HEK293T (cell line): Measurements from ENCODE around the gene PRTFDC1.

Source experiments
- BHLHE40 ChIP-seq: fragments of 450-650 bp; IDR thresholded peaks from 2 replicates; pipeline ENCODE4 v1.6.1; 2016; ENCODE audit warnings: mild to moderate bottlenecking, moderate library complexity, borderline replicate concordance
- ELF4 ChIP-seq: fragments of 450-650 bp; IDR thresholded peaks from 2 replicates; pipeline ENCODE4 v1.6.1; 2017; ENCODE audit warnings: antibody characterized with exemption
- FOXA1 ChIP-seq: fragments of 450-650 bp; IDR thresholded peaks from 2 replicates; pipeline ENCODE4 v1.6.1; 2016; ENCODE audit warnings: mild to moderate bottlenecking
- FOXK2 ChIP-seq: fragments of 450-650 bp; IDR thresholded peaks from 2 replicates; pipeline ENCODE4 v1.6.1; 2016; ENCODE audit warnings: mild to moderate bottlenecking
- FOXM1 ChIP-seq: fragments of 450-650 bp; IDR thresholded peaks from 2 replicates; pipeline ENCODE4 v1.6.1; 2017; ENCODE audit warnings: mild to moderate bottlenecking, borderline replicate concordance
- PKNOX1 ChIP-seq: fragments of 450-650 bp; IDR thresholded peaks from 2 replicates; pipeline ENCODE4 v1.6.1; 2016
- SP1 ChIP-seq: fragments of 450-650 bp; IDR thresholded peaks from 2 replicates; pipeline ENCODE4 v1.6.1; 2017
- SUZ12 ChIP-seq: fragments of 450-650 bp; IDR thresholded peaks from 2 replicates; pipeline ENCODE4 v1.6.1; 2016; ENCODE audit warnings: mild to moderate bottlenecking
- TARDBP ChIP-seq: fragments of 450-650 bp; IDR thresholded peaks from 2 replicates; pipeline ENCODE4 v1.6.1; 2016
- ZNF384 ChIP-seq: fragments of 450-650 bp; IDR thresholded peaks from 2 replicates; pipeline ENCODE4 v1.6.1; 2016

- TF ChIP-seq SP1 (no peak), ZNF384 (no peak), SUZ12 (no peak), TARDBP (no peak), BHLHE40 (no peak), FOXM1 (no peak), ELF4 (no peak), FOXK2 (no peak), PKNOX1 (no peak), FOXA1 (no peak)
Measured at GRCh38 chr10:24991298-24991697, 38.9 kb upstream of the PRTFDC1 start.
